ENCODE measurements around the gene TMTC1.
"Not testable (repeated sequence)": the region's sequence is repeated elsewhere in the genome, so short reads cannot be mapped to it uniquely, and the experiment has no call there.

The TMTC1 gene

GRCh38 chr12:29656762-29657538 lies 126.8 kb downstream of the TMTC1 start:
- no peak for DNase-seq

GRCh38 chr12:29655861-29656260 lies 127.9 kb downstream of the TMTC1 start:
- no peak for DNase-seq

GRCh38 chr12:29653286-29653685 lies 130.5 kb downstream of the TMTC1 start:
- no peak for DNase-seq

GRCh38 chr12:29650371-29650770 lies 133.4 kb downstream of the TMTC1 start:
- DNase-seq, result no peak

- no peak for DNase-seq
Observed at GRCh38 chr12:29649722-29650121, 134.0 kb downstream of the TMTC1 start.

- no peak for DNase-seq
Observed at GRCh38 chr12:29644536-29645162, 139.1 kb downstream of the TMTC1 start.

- DNase-seq, result no peak
Observed at GRCh38 chr12:29640589-29641345, 143.0 kb downstream of the TMTC1 start.

- no peak for DNase-seq
Observed at GRCh38 chr12:29639893-29640495, 143.7 kb downstream of the TMTC1 start.

GRCh38 chr12:29638528-29638927 lies 145.2 kb downstream of the TMTC1 start:
- DNase-seq, result no peak

- DNase-seq, result no peak
Observed at GRCh38 chr12:29634057-29634456, 149.7 kb downstream of the TMTC1 start.

GRCh38 chr12:29630164-29630563 lies 153.6 kb downstream of the TMTC1 start:
- DNase-seq, result not testable (repeated sequence)

- DNase-seq, result no peak
Observed at GRCh38 chr12:29627221-29627620, 156.5 kb downstream of the TMTC1 start.

GRCh38 chr12:29625359-29625953 lies 158.3 kb downstream of the TMTC1 start:
- no peak for DNase-seq

GRCh38 chr12:29622251-29622650 lies 161.5 kb downstream of the TMTC1 start:
- DNase-seq, result no peak

- no peak for DNase-seq
Observed at GRCh38 chr12:29620030-29620429, 163.7 kb downstream of the TMTC1 start.

- DNase-seq, result no peak
Observed at GRCh38 chr12:29617407-29617803, 166.3 kb downstream of the TMTC1 start.

GRCh38 chr12:29616664-29617406 lies 166.9 kb downstream of the TMTC1 start:
- DNase-seq, result no peak

- DNase-seq, result no peak
Observed at GRCh38 chr12:29614694-29615325, 168.9 kb downstream of the TMTC1 start.

GRCh38 chr12:29612912-29613311 lies 170.8 kb downstream of the TMTC1 start:
- no peak for DNase-seq

- DNase-seq, result no peak
Observed at GRCh38 chr12:29611906-29612305, 171.8 kb downstream of the TMTC1 start.

- no peak for DNase-seq
Observed at GRCh38 chr12:29610473-29611170, 173.1 kb downstream of the TMTC1 start.
